K562 (cell line): Measurements from ENCODE around the gene BPIFB6. TPM values are rescaled to one million over a fixed set of nuclear protein-coding genes. Genes with fewer than 3 reads are reported as not detected.

ENCODE experiments used
- ATAC-seq: fragments of 200-7000 bp; cut with Tn5 transposase; 3 replicates; pipeline ENCODE4 v1.9.1; 2020; ENCODE audit warnings: moderate library complexity
- BruUV-seq: library from RNA; stranded (reverse); fragments of 400-500 nt; replicated peaks from 2 replicates; lab custom pipeline; 2021; lab: Mats Ljungman, UMichigan
- CTCF ChIA-PET: fragments of 300-600 bp; formaldehyde crosslinking; extraction: SDS; loops from one replicate; lab custom pipeline; 2021; ENCODE audit warnings: low intra/inter-chr PET ratio; lab: Yijun Ruan, JAX
- POLR2A ChIA-PET: fragments of 300-600, 350-650 bp; sonication (Branson Sonifier 250); formaldehyde crosslinking; extraction: SDS; loops from one replicate; lab custom pipeline; 2021; ENCODE audit warnings: antibody characterized with exemption, inconsistent platforms; lab: Yijun Ruan, JAX
- DNase-seq, 4 experiments: peaks; one replicate each; pipeline versions ENCODE4 v3.0.0 to v3.0.0-alpha.2; 2011 to 2018; ENCODE audit warnings: low spot score in 3 of 4, mixed read lengths in 3 of 4; ENCODE audit errors: extremely low read depth in 1 of 4
- FAIRE-seq: peaks from 2 replicates; lab custom pipeline; 2011; peaks lifted over from hg19 to GRCh38; lab: Jason Lieb, UNC
- H2AFZ ChIP-seq: 2 replicates; pipeline ENCODE4 v1.6.0; 2011; ENCODE audit warnings: low read depth, low read length, control low read depth, inconsistent platforms
- H3K27ac ChIP-seq: fragments of 200-600 bp; 3 replicates; pipeline ENCODE4 v1.8.0; 2011; ENCODE audit warnings: low read depth, mild to moderate bottlenecking, control low read depth, inconsistent platforms, low read length, moderate library complexity, mixed read lengths; ENCODE audit errors: extremely low read depth
- H3K27me3 ChIP-seq, 2 experiments: fragments of 300-600 bp in 1 of 2; 2 replicates in 1 of 2; 3 replicates in 1 of 2; pipeline versions ENCODE4 v1.6.0 to v1.8.0; 2011; ENCODE audit warnings: inconsistent platforms in 2 of 2, low read length in 2 of 2, mild to moderate bottlenecking in 1 of 2, mixed read lengths in 1 of 2, moderate library complexity in 1 of 2; ENCODE audit not compliant: control insufficient read depth in 2 of 2, insufficient read depth in 2 of 2
- H3K36me3 ChIP-seq: fragments of 300-600 bp; 3 replicates; pipeline ENCODE4 v1.8.0; 2011; ENCODE audit warnings: mild to moderate bottlenecking, low read length, inconsistent platforms; ENCODE audit not compliant: control insufficient read depth, insufficient read depth
- H3K4me1 ChIP-seq, 2 experiments: fragments of 200-600 bp in 1 of 2; replicated peaks in 1 of 2; 2 replicates in 1 of 2; 3 replicates in 1 of 2; pipeline versions ENCODE4 v1.5.1 to v1.8.0; 2011; ENCODE audit warnings: inconsistent platforms in 2 of 2, low read length in 2 of 2, mild to moderate bottlenecking in 1 of 2, mixed read lengths in 1 of 2, moderate library complexity in 1 of 2; ENCODE audit not compliant: control insufficient read depth in 2 of 2, insufficient read depth in 2 of 2
- H3K4me2 ChIP-seq: 2 replicates; pipeline ENCODE4 v1.6.1; 2011; ENCODE audit warnings: low read length, control low read depth, inconsistent platforms, mixed read lengths; ENCODE audit not compliant: insufficient read depth
- H3K4me3 ChIP-seq: fragments of 200-600 bp; sonication (generic), shearing (Covaris generic); 2 replicates; pipeline ENCODE4 v1.5.1; 2016; ENCODE audit warnings: control low read depth, inconsistent platforms
- H3K79me2 ChIP-seq: fragments of 200-600 bp; 3 replicates; pipeline ENCODE4 v1.8.0; 2011; ENCODE audit warnings: low read length, inconsistent platforms; ENCODE audit not compliant: control insufficient read depth, insufficient read depth
- H3K9ac ChIP-seq, 2 experiments: 2 replicates each; pipeline versions ENCODE4 v1.6.0 to v1.6.1; 2011; ENCODE audit warnings: low read depth in 2 of 2, low read length in 2 of 2, control low read depth in 1 of 2, inconsistent platforms in 1 of 2, mild to moderate bottlenecking in 1 of 2, mixed read lengths in 1 of 2; ENCODE audit not compliant: insufficient read depth in 1 of 2
- H3K9me1 ChIP-seq: one replicate; pipeline ENCODE4 v1.6.0; 2011; ENCODE audit warnings: inconsistent platforms, mild to moderate bottlenecking, low read length, moderate library complexity; ENCODE audit not compliant: control insufficient read depth, insufficient read depth
- H3K9me3 ChIP-seq: replicated peaks from 2 replicates; pipeline ENCODE4 v1.5.1; 2011; ENCODE audit warnings: low read depth, low read length, inconsistent platforms; ENCODE audit not compliant: control insufficient read depth, insufficient read depth
- H4K20me1 ChIP-seq: replicated peaks from 2 replicates; pipeline ENCODE4 v1.6.1; 2011; ENCODE audit warnings: low read length, inconsistent platforms, mixed read lengths; ENCODE audit not compliant: control insufficient read depth, insufficient read depth
- ATF1 ChIP-seq, 2 experiments: fragments of 450-650 bp in 1 of 2; IDR thresholded peaks; 2 replicates each; pipeline ENCODE4 v1.6.1; 2016; ENCODE audit warnings: missing compliant biosample characterization in 1 of 2, missing genetic modification characterization in 1 of 2
- CBFB ChIP-seq: sonication (generic); formaldehyde crosslinking; IDR thresholded peaks from 2 replicates; pipeline ENCODE4 v1.4.0; 2020; ENCODE audit warnings: mild to moderate bottlenecking, missing genetic modification reagents
- CTCF ChIP-seq, 3 experiments: IDR thresholded peaks in 2 of 3; conservative IDR thresholded peaks in 1 of 3; 2 replicates each; pipeline ENCODE4 v1.5.1; 2011 to 2012; ENCODE audit warnings: low read length in 3 of 3, mild to moderate bottlenecking in 3 of 3, control low read depth in 2 of 3, improper control_type of control experiment in 1 of 3, inconsistent platforms in 1 of 3, low read depth in 1 of 3, mixed read lengths in 1 of 3, moderate library complexity in 1 of 3; ENCODE audit not compliant: insufficient read depth in 2 of 3
- DLX4 ChIP-seq: fragments of 250-450 bp; sonication (Bioruptor Pico); IDR thresholded peaks from 2 replicates; pipeline ENCODE4 v1.6.1; 2021; ENCODE audit warnings: mild to moderate bottlenecking
- GATAD2B ChIP-seq: fragments of 450-650 bp; IDR thresholded peaks from 2 replicates; pipeline ENCODE4 v1.6.1; 2017; ENCODE audit warnings: mild to moderate bottlenecking, borderline replicate concordance
- HIVEP1 ChIP-seq: fragments of 250-450 bp; sonication (Bioruptor Pico); IDR thresholded peaks from 2 replicates; pipeline ENCODE4 v1.4.0; 2020; ENCODE audit warnings: mild to moderate bottlenecking
- HMBOX1 ChIP-seq: sonication (generic); IDR thresholded peaks from 2 replicates; pipeline ENCODE4 v1.6.1; 2016
- KLF10 ChIP-seq: fragments of 250-450 bp; sonication (Bioruptor Pico); IDR thresholded peaks from 2 replicates; pipeline ENCODE4 v1.6.1; 2021; ENCODE audit warnings: matching md5 sums
- KLF6 ChIP-seq: fragments of 250-450 bp; sonication (Bioruptor Pico); IDR thresholded peaks from 2 replicates; pipeline ENCODE4 v1.4.0; 2020; ENCODE audit warnings: mild to moderate bottlenecking, moderate library complexity, borderline replicate concordance
- MEF2A ChIP-seq: IDR thresholded peaks from 2 replicates; pipeline ENCODE4 v1.6.1; 2011; ENCODE audit warnings: low read depth, mild to moderate bottlenecking, low read length, moderate library complexity; ENCODE audit not compliant: control insufficient read depth
- MTA1 ChIP-seq: fragments of 450-650 bp; IDR thresholded peaks from 2 replicates; pipeline ENCODE4 v1.6.1; 2017; ENCODE audit warnings: borderline replicate concordance
- NCOR1 ChIP-seq: fragments of 450-650 bp; IDR thresholded peaks from 2 replicates; pipeline ENCODE4 v1.6.1; 2016; ENCODE audit warnings: mild to moderate bottlenecking, moderate library complexity
- SMC3 ChIP-seq: conservative IDR thresholded peaks from 2 replicates; pipeline ENCODE4 v1.6.1; 2011; ENCODE audit warnings: low read depth, low read length, improper control_type of control experiment; ENCODE audit not compliant: insufficient read depth
- TEAD1 ChIP-seq, 2 experiments: fragments of 450-650 bp in 1 of 2; sonication (generic) in 1 of 2; formaldehyde crosslinking; IDR thresholded peaks; 2 replicates each; pipeline versions ENCODE4 v1.4.0 to v1.8.0; 2020 to 2022; ENCODE audit warnings: mild to moderate bottlenecking in 2 of 2, missing genetic modification reagents in 1 of 2
- ZBTB12 ChIP-seq: fragments of 250-450 bp; sonication (Bioruptor Pico); IDR thresholded peaks from 2 replicates; pipeline ENCODE4 v1.4.0; 2020
- ZKSCAN1 ChIP-seq: fragments of 150-350 bp; IDR thresholded peaks from 2 replicates; pipeline ENCODE4 v1.6.1; 2016; ENCODE audit warnings: low read depth, low read length
- ZNF76 ChIP-seq: fragments of 250-450 bp; sonication (Bioruptor Pico); IDR thresholded peaks from 2 replicates; pipeline ENCODE4 v1.4.0; 2020; ENCODE audit warnings: mild to moderate bottlenecking, moderate library complexity, borderline replicate concordance
- WGBS: fragments of 100-300 bp; shearing (Covaris generic); methylation state at CpG from one replicate; pipeline ENCODE4 v1.1.6; 2016; ENCODE audit warnings: low coverage, mixed read lengths; ENCODE audit not compliant: insufficient coverage; ENCODE audit errors: missing lambda C conversion rate; 5-methylcytosine and 5-hydroxymethylcytosine counted together
- in situ Hi-C: fragments of 300-500 bp; cut with MboI; formaldehyde crosslinking; loops from 4 replicates; pipeline ENCODE4 v1.15.0; 2018; ENCODE audit warnings: inconsistent platforms, mixed read lengths
- intact Hi-C: fragments of 100-400 bp; cut with micrococcal nuclease; formaldehyde crosslinking; loops from 2 replicates; pipeline ENCODE4 v1.14.2; 2022
- polyA plus RNA-seq, 8 experiments: library from polyadenylated mRNA; depleted of rRNA in 4 of 8; stranded (reverse) in 5 of 8; unstranded in 3 of 8; fragments of >200 nt; fragmentation: Nextera tagmentation in 2 of 8; fragmentation: Illumina TruSeq in 1 of 8; extraction: Ambion mirVana in 2 of 8; extraction: Trizol in 1 of 8; gene quantifications; 2 replicates each; pipeline versions ENCODE4 v1.2.1 to v1.2.3, GENCODE V29; 2011 to 2014; ENCODE audit warnings: inconsistent platforms in 1 of 8, missing spikeins in 1 of 8
- total RNA-seq, 7 experiments: library from RNA; depleted of rRNA in 6 of 7; stranded (reverse); fragments of >200 nt in 6 of 7; fragmentation: Illumina TruSeq in 2 of 7; extraction: Trizol in 2 of 7; gene quantifications; 2 replicates each; pipeline versions ENCODE4 v1.2.1 to v1.2.3, GENCODE V29; 2011 to 2021; ENCODE audit warnings: low replicate concordance in 1 of 7

The BPIFB6 gene
- total and polyA plus RNA-seq, 9 of the 15 experiments (the other 6 are each of a cell fraction or from before 2014, with no cell fraction given), result not detected

GRCh38 chr20:33081411-33082154 lies 50.1 kb downstream of the BPIFB6 start (continued):
- TF ChIP-seq DLX4 (CRISPR knock-in tag) (no peak), MEF2A (no peak), HMBOX1 (no peak), ZKSCAN1 (peak; percentile 84), NCOR1 (no peak), ZNF76 (CRISPR knock-in tag) (no peak), SMC3 (no peak), CBFB (CRISPR knock-in tag) (no peak)

- no peaks in the 10 kb centered on the region for H3K9me1 ChIP-seq
- no peak overlapping the region for H3K4me3 ChIP-seq
- WGBS, result 0% methylated on average over 6 of the region's 6 CpGs
- no peaks in the 10 kb centered on the region for H3K9me3 ChIP-seq
- POLR2A ChIA-PET, result interaction anchor here (0.5 to 0.6 kb wide), 2 partner anchors 120 to 1017 kb away, joined by 4 read pairs; no protein-coding TSS in a partner anchor
- CTCF ChIA-PET, result no interaction called here
- no peaks in the 10 kb centered on the region for H3K36me3 ChIP-seq
- intact Hi-C loops, result no loop called here
- DNase-seq (no peak), FAIRE-seq (no peak), ATAC-seq (no peak)
- H3K4me2 ChIP-seq, result no peak overlapping the region
- H3K9ac ChIP-seq, result no peak overlapping the region
- H4K20me1 ChIP-seq, result peaks cover 7% of the 10 kb centered on the region; the same call in 1 of the 2 replicates
- H3K27ac ChIP-seq, result no peak overlapping the region
- in situ Hi-C loops, result no loop called here
- H3K4me1 ChIP-seq, result peaks cover 0 to 5% of the 10 kb centered on the region in 2 experiments; a peak in 1 of 5 replicates
- peaks cover 12 to 33% of the 10 kb centered on the region in 2 experiments; a peak in 3 of 5 replicates for H3K27me3 ChIP-seq
- H2AFZ ChIP-seq, result no peak overlapping the region
- no peaks in the 10 kb centered on the region for H3K79me2 ChIP-seq
- no TSS peak for BruUV-seq
- TF ChIP-seq CTCF (IDR thresholded peaks at IDR 0.05 in 2 of 3, conservative IDR thresholded peaks at IDR 0.05 in 1 of 3; ENCODE audit: insufficient read depth in 2 of 3, low read depth in 1 of 3, low read length in 3 of 3), result no peak
- no peak for TF ChIP-seq ZBTB12 (CRISPR knock-in tag)
- no peak for TF ChIP-seq KLF10 (CRISPR knock-in tag)
- no peak for TF ChIP-seq KLF6 (CRISPR knock-in tag)
- TF ChIP-seq MTA1, result no peak
- no peak for TF ChIP-seq ATF1 (CRISPR knock-in tag; IDR thresholded peaks at IDR 0.05)
- TF ChIP-seq ATF1 (tag; IDR thresholded peaks at IDR 0.05), result no peak
- no peak for TF ChIP-seq MEF2A
- no peak for TF ChIP-seq HIVEP1
- no peak for TF ChIP-seq GATAD2B
- no peak for TF ChIP-seq TEAD1 (CRISPR knock-in tag; IDR thresholded peaks at IDR 0.05)
Observed at GRCh38 chr20:33082546-33082945, 51.1 kb downstream of the BPIFB6 start.
